ENCODE data around the gene CLTRN.
"Not testable (repeated sequence)": the region's sequence is repeated elsewhere in the genome, so short reads cannot be mapped to it uniquely, and the experiment has no call there.

Gene CLTRN

DNA sequence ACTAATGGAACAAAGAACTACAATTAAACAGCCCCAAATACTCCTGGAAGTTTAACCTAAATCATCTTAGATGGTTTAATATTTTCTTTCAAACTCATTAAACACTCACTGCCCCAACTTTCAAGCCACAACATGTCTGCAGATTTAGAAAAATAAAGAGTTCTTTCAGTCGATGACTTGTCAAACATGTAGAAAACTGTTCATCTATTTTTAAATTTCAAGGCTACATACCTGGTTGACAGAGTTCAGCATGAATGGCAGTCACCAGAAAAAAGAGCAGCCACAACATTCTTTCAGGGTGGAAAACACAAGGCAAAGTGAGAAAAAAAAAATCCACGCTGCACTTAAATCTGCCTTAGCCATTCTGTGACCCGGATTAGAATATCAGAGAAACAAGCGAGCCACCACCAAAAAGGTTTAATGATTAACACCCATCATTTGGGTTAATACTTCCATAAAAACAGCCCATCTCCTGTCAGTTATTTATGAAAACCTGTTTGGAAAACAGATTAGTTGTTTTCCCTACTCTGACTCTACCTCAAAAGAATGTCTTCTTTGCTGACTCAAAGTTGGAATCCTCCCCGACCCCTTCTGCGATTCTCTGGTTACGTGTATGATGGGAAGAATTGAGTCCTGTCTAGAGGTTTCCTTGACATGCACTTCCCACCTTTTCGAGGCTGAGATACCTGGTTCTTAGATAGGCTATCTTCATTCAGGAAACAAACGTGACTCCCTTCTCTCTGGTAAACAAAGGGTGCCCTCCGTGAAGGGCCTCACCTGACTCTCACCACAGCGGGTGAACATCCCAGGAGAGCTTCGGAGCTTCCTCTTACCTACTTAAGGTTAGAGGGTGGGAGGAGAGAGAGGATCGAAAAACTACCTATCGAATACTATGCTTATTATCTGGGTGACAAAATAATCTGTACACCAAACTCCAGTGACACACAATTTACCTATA is at the start of gene CLTRN:
Gene CLTRN, minus strand, starts transcription at position 319 of the 958 bp plus-strand sequence. Its CDS starts 30 bp downstream, at position 289.
- no peak for DNase-seq

DNA sequence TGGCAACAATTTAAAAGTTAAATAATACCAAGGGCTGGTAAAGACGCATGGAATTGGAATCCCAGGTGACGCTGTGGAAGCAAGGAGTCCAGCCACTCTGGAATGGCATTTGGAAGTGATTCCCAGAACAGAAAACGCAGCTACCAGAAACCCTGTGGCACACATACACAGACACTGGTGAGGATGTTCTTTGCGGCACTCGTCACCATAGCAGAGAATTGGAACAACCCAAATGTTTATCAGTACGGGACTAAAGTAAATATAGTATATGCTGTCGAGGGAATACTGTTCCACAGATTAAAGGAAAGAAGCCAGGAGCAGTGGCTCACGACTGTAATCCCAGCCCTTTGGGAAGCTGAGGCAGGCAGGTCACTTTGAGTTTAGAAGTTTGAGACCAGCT is 39.7 kb upstream of the CLTRN start:
- DNase-seq = not testable (repeated sequence)

GRCh38 chrX:15703809-15704208 is 39.2 kb upstream of the CLTRN start:
- DNase-seq = not testable (repeated sequence)

GRCh38 chrX:15702488-15703371 is 38.1 kb upstream of the CLTRN start:
- DNase-seq = no peak

GRCh38 chrX:15696516-15696915 is 31.9 kb upstream of the CLTRN start:
- no peak for DNase-seq

GRCh38 chrX:15694941-15695451 is 30.4 kb upstream of the CLTRN start:
- no peak for DNase-seq

- peak; percentile 49 for DNase-seq
Observed at GRCh38 chrX:15686818-15687685, 22.4 kb upstream of the CLTRN start.

DNA sequence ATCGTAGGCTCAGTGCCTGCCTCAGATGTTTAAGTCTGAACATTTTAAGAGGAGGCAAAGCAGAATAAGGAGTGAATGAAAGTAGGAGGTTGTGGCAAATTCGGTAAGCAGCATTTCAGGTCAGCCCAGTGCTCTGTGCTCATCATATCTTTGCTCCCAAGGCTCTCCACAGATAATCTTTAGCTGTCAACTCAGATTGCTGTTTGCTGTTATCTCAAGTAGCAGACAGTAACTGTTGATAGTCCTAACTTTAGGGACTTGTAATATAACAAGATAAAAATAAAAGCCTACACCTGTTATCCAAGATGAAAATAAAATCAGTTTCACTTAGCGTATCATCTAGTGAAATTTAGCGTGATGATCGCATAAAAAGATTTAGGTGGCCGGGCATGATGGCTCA is 18.6 kb upstream of the CLTRN start:
- no peak for DNase-seq

GRCh38 chrX:15681433-15681832 is 16.8 kb upstream of the CLTRN start:
- no peak for DNase-seq

DNA sequence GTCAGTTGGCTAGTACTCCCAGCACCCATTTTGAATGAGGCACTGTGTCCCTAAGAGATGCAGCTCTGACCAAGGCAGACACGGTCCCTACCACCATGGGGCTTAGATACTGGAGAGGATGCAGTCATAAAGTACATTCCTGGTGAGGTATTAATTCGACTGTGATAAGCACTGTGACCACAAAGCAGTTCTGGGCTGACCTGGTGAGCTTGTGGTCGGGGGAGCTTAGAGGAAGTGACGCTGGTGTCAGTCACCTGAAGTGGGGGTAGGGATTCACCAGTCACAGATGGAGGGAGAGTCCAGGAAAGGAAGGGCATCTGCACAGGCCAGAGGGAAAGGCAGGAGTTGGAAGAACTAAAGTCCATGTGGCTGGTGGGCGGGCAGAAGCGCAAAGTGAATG is 15.8 kb upstream of the CLTRN start:
- no peak for DNase-seq

GRCh38 chrX:15679246-15679645 is 14.6 kb upstream of the CLTRN start:
- no peak for DNase-seq

DNA sequence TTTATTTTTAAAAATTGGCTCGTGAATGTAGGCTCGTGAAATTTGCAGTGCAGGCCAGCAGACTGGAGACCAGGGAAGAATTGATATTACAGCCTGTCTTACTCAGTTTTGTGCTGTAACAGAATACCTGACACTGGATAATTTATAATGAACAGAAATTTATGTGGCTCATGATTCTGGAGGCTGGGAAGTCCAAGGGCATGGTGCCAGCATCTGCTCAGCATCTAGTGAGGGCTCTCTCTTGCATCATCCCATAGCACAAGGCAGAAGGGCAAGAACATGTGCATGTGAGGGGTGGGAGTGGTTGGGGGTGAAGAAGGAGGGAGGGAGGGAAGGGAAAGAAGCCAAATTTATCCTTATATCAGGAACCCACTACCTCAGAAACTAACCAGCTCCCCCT is 13.7 kb upstream of the CLTRN start:
- DNase-seq = no peak

GRCh38 chrX:15676886-15677285 is 12.3 kb upstream of the CLTRN start:
- DNase-seq = no peak

DNA sequence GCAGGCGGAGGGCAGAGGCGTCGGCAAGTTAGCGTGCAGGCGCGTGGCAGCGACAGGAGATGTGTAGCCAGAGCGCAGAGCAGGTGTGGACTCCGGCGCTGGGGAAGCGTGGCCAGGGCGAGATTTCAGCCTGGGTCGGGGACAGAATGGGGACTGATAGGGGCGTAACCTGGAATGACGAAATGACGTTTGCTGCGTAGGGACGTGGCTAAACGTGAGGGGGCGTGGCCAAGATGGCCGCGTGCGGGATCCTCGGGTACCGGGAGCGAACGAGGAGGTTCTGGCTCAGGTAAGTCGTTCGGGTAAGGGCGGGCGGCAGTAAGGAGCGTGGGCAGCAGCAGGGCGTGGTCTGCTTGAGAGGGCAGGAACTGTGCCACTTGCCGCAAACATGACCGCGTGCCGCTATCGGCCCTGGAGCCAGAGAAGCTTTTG is 10.9 kb upstream of the CLTRN start:
- DNase-seq = no peak

DNA sequence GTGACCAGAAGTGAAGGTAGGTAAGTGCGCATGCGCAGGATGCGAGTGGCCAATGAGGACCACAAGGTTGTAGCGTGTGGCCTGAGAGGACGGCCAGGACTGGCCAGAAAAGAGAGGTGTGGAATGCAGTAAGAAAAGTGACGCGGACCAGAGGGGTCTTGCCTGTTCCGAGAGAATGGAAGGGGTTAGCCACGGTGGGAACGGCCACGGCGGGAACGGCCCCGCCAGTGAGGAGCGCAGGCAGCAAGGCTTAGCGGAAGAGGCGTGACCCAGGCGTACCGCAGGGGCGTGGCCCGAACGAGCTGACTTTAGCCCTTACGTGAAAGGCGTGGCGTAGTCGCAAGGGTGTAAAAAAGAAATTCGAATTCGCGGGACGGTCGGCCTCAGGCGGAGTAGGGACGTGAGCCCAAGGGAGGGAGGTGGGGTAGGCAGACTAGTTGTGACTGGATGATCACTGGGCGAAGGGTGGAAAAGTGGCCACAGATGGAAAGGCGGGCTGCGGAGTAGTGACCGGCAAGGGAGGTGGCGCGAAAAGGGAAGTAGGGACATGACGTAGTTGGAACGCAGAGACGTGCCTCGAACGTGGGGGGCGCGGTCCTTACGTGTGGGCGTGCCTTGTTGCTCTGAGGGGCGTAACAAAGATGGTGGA is 10.4 kb upstream of the CLTRN start:
- peak; percentile 88 for DNase-seq

GRCh38 chrX:15674514-15674840 is 9.9 kb upstream of the CLTRN start:
- DNase-seq = no peak

- no peak for DNase-seq
Observed at GRCh38 chrX:15673970-15674369, 9.4 kb upstream of the CLTRN start.

- no peak for DNase-seq
Observed at GRCh38 chrX:15672881-15673280, 8.3 kb upstream of the CLTRN start.

DNA sequence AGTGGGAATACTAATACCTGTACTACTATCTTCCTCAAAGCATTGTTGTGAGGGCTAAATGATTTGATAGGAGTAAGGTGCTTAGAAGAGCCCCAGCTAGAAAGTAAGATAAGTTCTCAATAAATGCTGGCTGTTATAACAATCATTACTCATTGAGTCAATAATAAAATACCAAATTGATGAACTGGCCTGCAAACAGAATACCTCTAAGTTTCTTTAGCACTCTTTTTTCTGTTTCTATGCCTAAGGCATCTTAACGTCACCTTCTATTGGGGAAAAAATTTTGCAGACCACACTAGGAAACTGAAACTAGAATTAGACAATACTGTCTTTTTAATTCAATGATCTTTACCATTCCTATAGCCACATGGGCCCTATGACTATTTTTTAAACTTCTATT is 1.2 kb downstream of the CLTRN start:
- no peak for DNase-seq

GRCh38 chrX:15654804-15655203 is 9.8 kb downstream of the CLTRN start:
- not testable (repeated sequence) for DNase-seq

DNA sequence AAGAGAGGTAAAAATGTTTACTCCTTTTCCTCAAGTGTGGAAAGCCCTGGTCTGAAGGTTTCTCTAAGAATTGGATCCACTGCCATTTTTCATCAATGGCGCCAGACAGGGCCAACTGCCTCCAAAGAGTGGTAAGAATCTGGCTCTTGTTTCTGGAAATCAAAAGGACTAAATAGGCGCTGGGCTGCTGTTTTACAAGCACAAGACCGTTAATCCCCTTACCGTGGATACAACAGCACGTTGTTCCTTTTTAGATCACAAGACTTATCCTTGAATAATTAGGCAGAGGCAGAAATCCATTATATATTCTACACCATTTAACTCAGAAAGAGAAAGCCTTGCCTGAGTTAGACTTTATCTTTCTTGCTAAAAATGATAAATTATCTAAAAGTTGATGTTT is 10.6 kb downstream of the CLTRN start:
- no peak for DNase-seq

DNA sequence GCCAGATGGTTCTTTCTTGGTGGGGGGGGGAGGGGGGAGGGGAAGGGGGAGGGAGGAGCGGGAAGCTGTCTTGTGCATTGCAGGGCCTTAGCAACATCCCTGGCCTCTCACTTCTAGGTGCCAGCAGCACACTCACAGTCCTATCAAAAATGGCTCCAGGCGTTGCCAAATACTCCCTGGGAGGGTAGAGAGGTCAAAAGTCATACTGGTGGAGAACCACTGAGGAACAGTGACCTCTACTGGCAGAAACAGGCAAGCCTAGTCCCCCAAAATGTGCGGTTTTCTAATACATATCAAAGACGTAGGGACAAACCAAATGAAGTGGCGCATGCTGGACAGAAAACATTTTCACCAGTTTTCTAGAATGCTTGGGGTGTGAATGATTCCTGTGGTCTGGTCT is 17.1 kb downstream of the CLTRN start:
- DNase-seq = not testable (repeated sequence)

Data from activated CD8-positive, alpha-beta memory T cell treated with anti-CD3 and anti-CD28 coated beads, Interleukin-2, amount 50 U/mL, for 48 hours (primary cell).